ENCODE data around the gene ATP1B1. TPM values are rescaled to one million over a fixed set of nuclear protein-coding genes. Genes with fewer than 3 reads are reported as not detected.

ATP1B1 gene
- total RNA-seq, 2 donors from 2014 or later: 200 to 342 TPM

DNA sequence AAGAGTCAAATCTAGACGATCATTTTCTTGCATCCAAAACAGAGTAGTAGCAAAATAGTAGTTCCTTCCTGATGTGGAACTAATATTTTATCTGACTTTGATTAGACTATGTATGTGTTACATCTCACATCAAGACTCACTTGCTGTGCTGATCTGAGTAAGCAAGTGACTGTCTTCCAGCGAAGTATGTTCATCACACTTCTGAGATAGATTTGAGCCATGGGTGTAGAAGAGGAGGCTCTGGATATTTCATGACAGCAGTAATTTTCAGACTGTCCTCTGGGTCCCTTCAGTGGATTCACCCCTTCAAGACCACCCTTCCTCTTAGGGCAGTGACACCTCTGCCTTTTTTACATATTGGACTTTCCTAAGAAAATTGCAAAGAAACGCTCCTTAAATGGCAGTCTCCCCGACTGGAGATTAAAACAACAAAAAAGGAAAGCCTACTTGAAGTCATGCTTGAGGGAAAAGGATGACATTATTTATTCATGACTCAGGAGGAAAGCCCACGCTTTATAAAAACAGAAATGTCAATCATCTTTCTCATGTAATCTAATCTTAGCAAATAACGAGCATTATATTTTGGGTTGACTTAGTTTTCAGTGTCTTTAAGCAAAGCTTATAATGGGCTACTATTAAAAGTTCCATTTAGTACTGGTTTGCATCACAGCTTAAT, 22.8 kb downstream of the ATP1B1 start:
- no peak overlapping the region for H3K27ac ChIP-seq
- no peak overlapping the region for H3K4me3 ChIP-seq
- no peaks in the 10 kb centered on the region for H3K27me3 ChIP-seq
- H3K36me3 ChIP-seq: peaks cover 68% of the 10 kb centered on the region
- peaks cover 0 to 17% of the 10 kb centered on the region in 2 donors for H3K4me1 ChIP-seq
- DNase-seq (ENCODE audit: low spot score): no peak
- no peaks in the 10 kb centered on the region for H3K9me3 ChIP-seq
- TF ChIP-seq CTCF (IDR thresholded peaks at IDR 0.05): no peak

DNA sequence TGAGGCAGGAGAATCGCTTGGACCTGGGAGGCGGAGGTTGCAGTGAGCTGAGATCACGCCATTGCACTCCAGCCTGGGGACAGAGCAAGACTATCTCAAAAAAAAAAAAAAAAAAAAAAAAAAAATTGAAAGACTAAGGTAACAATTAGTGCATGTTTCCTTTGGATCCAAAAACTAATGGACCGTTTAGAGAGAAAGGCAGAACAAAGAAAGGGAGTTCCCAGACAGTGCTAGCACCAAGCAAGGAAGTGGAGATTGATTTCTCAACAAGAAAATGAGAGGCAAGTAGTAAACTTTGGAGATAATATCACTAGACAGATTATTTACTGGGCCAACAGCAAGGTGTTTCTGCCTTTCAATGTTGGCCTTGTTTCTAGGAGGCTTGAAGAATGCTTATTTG, 24.2 kb downstream of the ATP1B1 start:
- no peak for DNase-seq (ENCODE audit: low spot score)
- no peak for TF ChIP-seq CTCF (IDR thresholded peaks at IDR 0.05)
- no peaks in the 10 kb centered on the region for H3K9me3 ChIP-seq
- peaks cover 0 to 17% of the 10 kb centered on the region in 2 donors for H3K4me1 ChIP-seq
- H3K27ac ChIP-seq: no peak overlapping the region
- H3K36me3 ChIP-seq: peaks cover 58% of the 10 kb centered on the region
- H3K4me3 ChIP-seq: no peak overlapping the region
- no peaks in the 10 kb centered on the region for H3K27me3 ChIP-seq

- H3K27me3 ChIP-seq: no peaks in the 10 kb centered on the region
- no peaks in the 10 kb centered on the region for H3K9me3 ChIP-seq
- H3K4me3 ChIP-seq: no peak overlapping the region
- no peak for DNase-seq (ENCODE audit: low spot score)
- H3K27ac ChIP-seq: no peak overlapping the region
- TF ChIP-seq CTCF (IDR thresholded peaks at IDR 0.05): no peak
- peaks cover 0 to 7% of the 10 kb centered on the region in 2 donors for H3K4me1 ChIP-seq
- H3K36me3 ChIP-seq: peaks cover 38% of the 10 kb centered on the region
These were observed 26.2 kb downstream of the ATP1B1 start for GRCh38 chr1:169132512-169133227.

GRCh38 chr1:169133228-169133576, 26.7 kb downstream of the ATP1B1 start:
- TF ChIP-seq CTCF (IDR thresholded peaks at IDR 0.05): no peak
- Histone ChIP-seq H3K9me3 (no peaks in the 10 kb centered on the region), H3K4me3 (no peak overlapping the region), H3K4me1 (peaks cover 0 to 7% of the 10 kb centered on the region in 2 donors), H3K36me3 (peaks cover 33% of the 10 kb centered on the region), H3K27me3 (no peaks in the 10 kb centered on the region), H3K27ac (no peak overlapping the region)
- no peak for DNase-seq (ENCODE audit: low spot score)

GRCh38 chr1:169133801-169134502, 27.5 kb downstream of the ATP1B1 start:
- TF ChIP-seq CTCF (IDR thresholded peaks at IDR 0.05): peak; percentile 13 to 57
- no peak for DNase-seq (ENCODE audit: low spot score)
- H3K4me1 ChIP-seq: peaks cover 0 to 6% of the 10 kb centered on the region in 2 donors
- peaks cover 32% of the 10 kb centered on the region for H3K36me3 ChIP-seq
- H3K27ac ChIP-seq: no peak overlapping the region
- no peaks in the 10 kb centered on the region for H3K9me3 ChIP-seq
- H3K27me3 ChIP-seq: no peaks in the 10 kb centered on the region
- no peak overlapping the region for H3K4me3 ChIP-seq
